HepG2 (cell line): Measurements from ENCODE around the gene VEGFA. TPM values are rescaled to one million over a fixed set of nuclear protein-coding genes. Genes with fewer than 3 reads are reported as not detected.

Experiments used
- BORCS8-MEF2B ChIP-seq: sonication (generic); formaldehyde crosslinking; IDR thresholded peaks from 2 replicates; pipeline ENCODE4 v1.8.0; 2022; ENCODE audit warnings: mild to moderate bottlenecking, missing genetic modification reagents
- CHCHD3 ChIP-seq: sonication (generic); formaldehyde crosslinking; IDR thresholded peaks from 2 replicates; pipeline ENCODE4 v1.8.0; 2022; ENCODE audit warnings: mild to moderate bottlenecking, missing genetic modification reagents, moderate library complexity
- CTCF ChIP-seq: sonication (generic); formaldehyde crosslinking; IDR thresholded peaks from 2 replicates; pipeline ENCODE4 v1.5.0; 2020; ENCODE audit warnings: mild to moderate bottlenecking, missing genetic modification reagents, moderate library complexity
- FOXK2 ChIP-seq: fragments of 450-650 bp; IDR thresholded peaks from 2 replicates; pipeline ENCODE4 v1.6.1; 2016
- FOXP4 ChIP-seq: sonication (generic); formaldehyde crosslinking; IDR thresholded peaks from 2 replicates; pipeline ENCODE4 v1.4.0; 2020; ENCODE audit warnings: missing genetic modification reagents
- HIC2 ChIP-seq: sonication (generic); formaldehyde crosslinking; IDR thresholded peaks from 2 replicates; pipeline ENCODE4 v1.9.0; 2022; ENCODE audit warnings: low read depth, missing genetic modification reagents
- IRF1 ChIP-seq: sonication (generic); formaldehyde crosslinking; IDR thresholded peaks from 2 replicates; pipeline ENCODE4 v1.4.0; 2020; ENCODE audit warnings: low read depth, mild to moderate bottlenecking, missing genetic modification reagents
- MAX ChIP-seq: IDR thresholded peaks from 2 replicates; pipeline ENCODE4 v1.6.1; 2012; ENCODE audit warnings: inconsistent platforms
- MIXL1 ChIP-seq: IDR thresholded peaks from 2 replicates; pipeline ENCODE4 v1.6.1; 2016
- NFATC3 ChIP-seq: sonication (generic); formaldehyde crosslinking; IDR thresholded peaks from 2 replicates; pipeline ENCODE4 v1.5.1; 2020; ENCODE audit warnings: mild to moderate bottlenecking, missing genetic modification reagents
- PAF1 ChIP-seq: IDR thresholded peaks from 2 replicates; pipeline ENCODE4 v1.6.1; 2016; ENCODE audit warnings: missing genetic modification reagents, missing compliant biosample characterization
- TEAD2 ChIP-seq: sonication (generic); formaldehyde crosslinking; IDR thresholded peaks from 2 replicates; pipeline ENCODE4 v1.9.0; 2021; ENCODE audit warnings: missing genetic modification reagents
- TRIM24 ChIP-seq: sonication (generic); formaldehyde crosslinking; IDR thresholded peaks from 2 replicates; pipeline ENCODE4 v1.8.0; 2022; ENCODE audit warnings: mild to moderate bottlenecking, missing genetic modification reagents
- ZBTB25 ChIP-seq: IDR thresholded peaks from 2 replicates; pipeline ENCODE4 v1.6.1; 2018; ENCODE audit warnings: missing genetic modification reagents
- ZBTB38 ChIP-seq: sonication (generic); formaldehyde crosslinking; IDR thresholded peaks from 2 replicates; pipeline ENCODE4 v1.5.1; 2020; ENCODE audit warnings: mild to moderate bottlenecking, missing genetic modification reagents
- ZFP1 ChIP-seq: IDR thresholded peaks from 2 replicates; pipeline ENCODE4 v1.6.1; 2016
- ZNF33A ChIP-seq: sonication (generic); formaldehyde crosslinking; IDR thresholded peaks from 2 replicates; pipeline ENCODE4 v1.5.1; 2020; ENCODE audit warnings: missing genetic modification reagents, mild to moderate bottlenecking, moderate library complexity, borderline replicate concordance
- ZNF383 ChIP-seq: sonication (generic); formaldehyde crosslinking; IDR thresholded peaks from 2 replicates; pipeline ENCODE4 v1.4.0; 2020; ENCODE audit warnings: missing genetic modification reagents, mild to moderate bottlenecking, borderline replicate concordance
- ZNF512 ChIP-seq: sonication (generic); formaldehyde crosslinking; IDR thresholded peaks from 2 replicates; pipeline ENCODE4 v1.4.0; 2020; ENCODE audit warnings: mild to moderate bottlenecking, missing genetic modification reagents
- ZNF589 ChIP-seq: sonication (generic); formaldehyde crosslinking; conservative IDR thresholded peaks from 2 replicates; pipeline ENCODE4 v1.8.0; 2022; ENCODE audit warnings: mild to moderate bottlenecking, moderate library complexity, missing genetic modification reagents
- ZNF841 ChIP-seq: sonication (generic); formaldehyde crosslinking; IDR thresholded peaks from 2 replicates; pipeline ENCODE4 v1.8.1; 2023; ENCODE audit warnings: missing genetic modification reagents, borderline replicate concordance
- polyA plus RNA-seq, 8 experiments: library from polyadenylated mRNA; depleted of rRNA in 3 of 8; stranded (reverse) in 7 of 8; unstranded in 1 of 8; fragments of >200 nt; fragmentation: Illumina TruSeq in 4 of 8; extraction: Trizol in 4 of 8; gene quantifications; 2 replicates each; pipeline versions ENCODE4 v1.2.1 to v1.2.3, GENCODE V29; 2011 to 2016; ENCODE audit warnings: low read depth in 4 of 8, missing spikeins in 1 of 8, mixed read lengths in 1 of 8; ENCODE audit not compliant: insufficient read depth in 1 of 8
- total RNA-seq, 5 experiments: library from RNA; depleted of rRNA; stranded (reverse); fragments of >200 nt; fragmentation: Illumina TruSeq; extraction: Trizol; gene quantifications; 2 replicates each; pipeline ENCODE4 v1.2.3, GENCODE V29; 2016; ENCODE audit warnings: low read depth in 1 of 5

Gene VEGFA
- total and polyA plus RNA-seq, 2 of the 13 experiments (the other 11 are each of a cell fraction or from before 2014, with no cell fraction given): 68.1 to 629 TPM

GRCh38 chr6:43773050-43773979 lies 3.3 kb downstream of the VEGFA start (continued):
- TF ChIP-seq PAF1 (CRISPR knock-in tag) (peak; percentile 90), MAX (no peak), NFATC3 (CRISPR knock-in tag) (no peak), BORCS8-MEF2B (no peak), ZNF33A (CRISPR knock-in tag) (no peak), HIC2 (CRISPR knock-in tag) (peak; percentile 83), IRF1 (no peak), ZNF589 (CRISPR knock-in tag) (no peak), CTCF (CRISPR knock-in tag) (peak; percentile 92), ZBTB38 (no peak; the same call in 1 of the 2 replicates), FOXP4 (no peak), ZFP1 (CRISPR knock-in tag) (no peak), TEAD2 (CRISPR knock-in tag) (no peak), ZBTB25 (CRISPR knock-in tag) (no peak), ZNF512 (CRISPR knock-in tag) (no peak), ZNF383 (CRISPR knock-in tag) (no peak), ZNF841 (no peak), CHCHD3 (CRISPR knock-in tag) (no peak), TRIM24 (CRISPR knock-in tag) (no peak), FOXK2 (no peak), MIXL1 (CRISPR knock-in tag) (no peak)
